Smooth muscle cell (in vitro differentiated cells): ENCODE results near the gene GAS2. TPM values are rescaled to one million over a fixed set of nuclear protein-coding genes. Genes with fewer than 3 reads are reported as not detected.

Experiments
- DNase-seq: peaks from one replicate; lab custom pipeline; 2025; ENCODE audit not compliant: unreplicated experiment; lab: John Stamatoyannopoulos, UW
- H2AFZ ChIP-seq: fragments of 200-600 bp; sonication (generic); 2 replicates; pipeline ENCODE4 v1.6.0; 2016; ENCODE audit warnings: antibody characterized with exemption, low read depth, mild to moderate bottlenecking
- H3F3A ChIP-seq: fragments of 200-600 bp; sonication (generic); 2 replicates; pipeline ENCODE4 v1.6.0; 2017; ENCODE audit warnings: antibody characterized with exemption, low read depth
- H3K27ac ChIP-seq: fragments of 200-600 bp; sonication (generic); 2 replicates; pipeline ENCODE4 v1.5.1; 2016; ENCODE audit warnings: low read depth, mild to moderate bottlenecking
- H3K27me3 ChIP-seq: fragments of 200-600 bp; sonication (generic); 2 replicates; pipeline ENCODE4 v1.6.1; 2016; ENCODE audit warnings: low read depth, mild to moderate bottlenecking
- H3K36me3 ChIP-seq: fragments of 200-600 bp; sonication (generic); 2 replicates; pipeline ENCODE4 v1.5.1; 2016; ENCODE audit warnings: low read depth
- H3K4me1 ChIP-seq: fragments of 200-600 bp; sonication (generic); 2 replicates; pipeline ENCODE4 v1.5.1; 2016; ENCODE audit warnings: low read depth
- H3K4me2 ChIP-seq: fragments of 200-600 bp; sonication (generic); 2 replicates; pipeline ENCODE4 v1.6.0; 2016; ENCODE audit warnings: mild to moderate bottlenecking
- H3K4me3 ChIP-seq: fragments of 200-600 bp; sonication (generic); 2 replicates; pipeline ENCODE4 v1.5.1; 2016; ENCODE audit warnings: mild to moderate bottlenecking
- H3K79me2 ChIP-seq: fragments of 200-600 bp; sonication (generic); 2 replicates; pipeline ENCODE4 v1.6.0; 2016; ENCODE audit warnings: low read depth, mild to moderate bottlenecking
- H3K9ac ChIP-seq: fragments of 200-600 bp; sonication (generic); 2 replicates; pipeline ENCODE4 v1.6.0; 2016; ENCODE audit warnings: low read depth
- H3K9me3 ChIP-seq: fragments of 200-600 bp; sonication (generic); replicated peaks from 2 replicates; pipeline ENCODE4 v1.5.1; 2016; ENCODE audit warnings: low read depth
- H4K20me1 ChIP-seq: fragments of 200-600 bp; sonication (generic); 2 replicates; pipeline ENCODE4 v1.6.0; 2016; ENCODE audit warnings: low read depth
- WGBS: methylation state at CpG from one replicate; pipeline ENCODE4 v1.1.7; 2016; ENCODE audit warnings: low lambda C conversion rate; 5-methylcytosine and 5-hydroxymethylcytosine counted together
- polyA plus RNA-seq: library from polyadenylated mRNA; unstranded; fragments of >200 nt; fragmentation: Nextera tagmentation; extraction: Ambion mirVana; gene quantifications from 2 replicates; pipeline ENCODE4 v1.2.1, GENCODE V29; 2016
- total RNA-seq: library from RNA; depleted of rRNA; stranded (reverse); fragments of >200 nt; gene quantifications from 2 replicates; pipeline ENCODE4 v1.2.3, GENCODE V29; 2014
- TF ChIP-seq, protein P1 (sequence below): fragments of 200-600 bp; sonication (generic); IDR thresholded peaks from 2 replicates; pipeline ENCODE4 v1.5.1; 2017; ENCODE audit warnings: borderline replicate concordance, mild to moderate bottlenecking, antibody characterized with exemption; ENCODE audit not compliant: insufficient read depth, poor library complexity, severe bottlenecking

The GAS2 gene
- total and polyA plus RNA-seq, 2 experiments from 2014 or later, result 0.31 to 1.3 TPM

DNA sequence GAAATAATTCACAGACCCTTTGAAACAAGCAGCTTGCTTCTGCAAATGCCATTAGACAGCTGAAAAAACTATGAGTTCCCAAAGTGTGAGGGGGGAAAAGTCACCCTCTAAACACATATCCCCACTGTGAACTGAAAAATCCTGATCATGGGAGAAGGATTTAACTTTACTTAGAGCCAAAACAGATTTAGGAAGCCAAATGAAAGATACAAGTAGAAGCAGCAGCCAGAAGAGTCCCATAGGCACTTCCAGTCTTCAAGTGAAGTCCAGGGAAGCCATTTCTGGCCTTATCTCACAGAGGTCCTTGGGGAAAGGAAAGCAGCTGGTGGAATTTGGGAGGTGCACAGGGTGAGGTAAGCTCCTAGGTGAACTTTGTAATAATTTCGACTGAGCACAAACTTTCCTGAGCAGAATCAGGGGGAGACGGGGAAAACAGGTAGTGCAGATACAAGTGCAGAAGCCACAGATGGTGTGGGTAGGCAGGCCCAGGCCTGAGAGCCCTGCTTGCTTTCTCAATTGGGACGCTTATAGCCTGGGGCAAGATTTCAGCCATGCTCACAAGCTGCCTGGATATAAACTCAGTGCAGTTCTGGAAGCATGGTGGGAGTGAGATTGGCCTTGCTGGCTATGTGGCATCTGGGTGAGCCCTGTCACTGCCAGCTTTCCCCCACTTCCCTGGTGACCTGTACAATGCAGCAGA lies 44.8 kb downstream of the GAS2 start:
- Histone ChIP-seq H3F3A (no peaks in the 10 kb centered on the region), H3K4me2 (no peak overlapping the region), H4K20me1 (no peaks in the 10 kb centered on the region), H3K4me1 (no peaks in the 10 kb centered on the region), H3K36me3 (no peaks in the 10 kb centered on the region), H3K27me3 (no peaks in the 10 kb centered on the region), H3K4me3 (no peak overlapping the region), H3K79me2 (no peaks in the 10 kb centered on the region), H3K9ac (no peak overlapping the region), H2AFZ (no peak overlapping the region), H3K27ac (no peak overlapping the region), H3K9me3 (no peaks in the 10 kb centered on the region)
- no peak for DNase-seq
- WGBS, result 64% methylated on average over 3 of the region's 3 CpGs
- TF ChIP-seq, protein P1, sequence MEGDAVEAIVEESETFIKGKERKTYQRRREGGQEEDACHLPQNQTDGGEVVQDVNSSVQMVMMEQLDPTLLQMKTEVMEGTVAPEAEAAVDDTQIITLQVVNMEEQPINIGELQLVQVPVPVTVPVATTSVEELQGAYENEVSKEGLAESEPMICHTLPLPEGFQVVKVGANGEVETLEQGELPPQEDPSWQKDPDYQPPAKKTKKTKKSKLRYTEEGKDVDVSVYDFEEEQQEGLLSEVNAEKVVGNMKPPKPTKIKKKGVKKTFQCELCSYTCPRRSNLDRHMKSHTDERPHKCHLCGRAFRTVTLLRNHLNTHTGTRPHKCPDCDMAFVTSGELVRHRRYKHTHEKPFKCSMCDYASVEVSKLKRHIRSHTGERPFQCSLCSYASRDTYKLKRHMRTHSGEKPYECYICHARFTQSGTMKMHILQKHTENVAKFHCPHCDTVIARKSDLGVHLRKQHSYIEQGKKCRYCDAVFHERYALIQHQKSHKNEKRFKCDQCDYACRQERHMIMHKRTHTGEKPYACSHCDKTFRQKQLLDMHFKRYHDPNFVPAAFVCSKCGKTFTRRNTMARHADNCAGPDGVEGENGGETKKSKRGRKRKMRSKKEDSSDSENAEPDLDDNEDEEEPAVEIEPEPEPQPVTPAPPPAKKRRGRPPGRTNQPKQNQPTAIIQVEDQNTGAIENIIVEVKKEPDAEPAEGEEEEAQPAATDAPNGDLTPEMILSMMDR, result no peak

DNA sequence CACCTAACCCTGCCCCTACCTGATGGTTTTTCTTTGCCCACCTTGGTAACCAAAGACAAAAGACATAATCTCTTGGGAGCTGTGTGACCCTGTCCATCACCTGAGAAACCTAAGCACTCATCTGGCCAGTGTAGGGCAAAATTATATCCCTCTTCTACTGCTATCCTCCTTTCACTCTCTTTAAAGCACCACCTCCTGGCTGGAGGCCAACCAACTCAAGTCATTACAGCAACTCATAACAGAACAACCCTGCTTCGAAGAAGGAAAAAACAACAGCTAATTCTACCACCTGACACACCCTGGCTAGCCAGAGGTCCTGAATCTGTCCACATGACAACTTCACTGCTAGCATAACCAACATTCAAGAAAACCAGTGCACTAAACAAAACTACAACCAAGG lies 45.5 kb downstream of the GAS2 start:
- Histone ChIP-seq H3F3A (no peaks in the 10 kb centered on the region), H4K20me1 (no peaks in the 10 kb centered on the region), H3K4me3 (no peak overlapping the region), H3K9me3 (no peaks in the 10 kb centered on the region), H2AFZ (no peak overlapping the region), H3K9ac (no peak overlapping the region), H3K79me2 (no peaks in the 10 kb centered on the region), H3K36me3 (no peaks in the 10 kb centered on the region), H3K27ac (no peak overlapping the region), H3K27me3 (no peaks in the 10 kb centered on the region), H3K4me2 (no peak overlapping the region), H3K4me1 (no peaks in the 10 kb centered on the region)
- TF ChIP-seq, protein P1, result no peak
- WGBS, result 76% methylated on average over 1 of the region's 1 CpG
- no peak for DNase-seq

DNA sequence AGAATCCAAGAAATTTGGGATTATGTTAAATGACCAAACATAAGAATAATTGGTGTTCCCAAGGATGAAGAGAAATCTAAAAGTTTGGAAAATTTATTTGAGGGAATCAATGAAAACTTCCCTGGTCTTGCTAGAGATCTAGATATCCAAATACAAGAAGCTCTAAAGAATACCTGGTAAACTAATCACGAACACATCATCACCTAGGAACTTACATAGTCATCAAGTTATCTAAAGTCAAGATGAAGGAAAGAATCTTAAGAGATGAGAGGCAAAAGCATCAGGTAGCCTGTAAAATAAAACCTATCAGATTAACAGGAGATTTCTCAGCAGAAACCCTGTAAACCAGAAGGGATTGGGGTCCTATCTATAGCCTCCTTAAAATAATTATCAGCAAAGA lies 46.9 kb downstream of the GAS2 start:
- Histone ChIP-seq H3K9me3 (no peaks in the 10 kb centered on the region), H3F3A (no peaks in the 10 kb centered on the region), H2AFZ (no peak overlapping the region), H3K4me1 (no peaks in the 10 kb centered on the region), H3K4me3 (no peak overlapping the region), H3K36me3 (no peaks in the 10 kb centered on the region), H4K20me1 (no peaks in the 10 kb centered on the region), H3K9ac (no peak overlapping the region), H3K79me2 (no peaks in the 10 kb centered on the region), H3K4me2 (no peak overlapping the region), H3K27ac (no peak overlapping the region), H3K27me3 (no peaks in the 10 kb centered on the region)
- no peak for DNase-seq
- TF ChIP-seq, protein P1, result no peak
- 86% methylated on average over 1 of the region's 1 CpG for WGBS

DNA sequence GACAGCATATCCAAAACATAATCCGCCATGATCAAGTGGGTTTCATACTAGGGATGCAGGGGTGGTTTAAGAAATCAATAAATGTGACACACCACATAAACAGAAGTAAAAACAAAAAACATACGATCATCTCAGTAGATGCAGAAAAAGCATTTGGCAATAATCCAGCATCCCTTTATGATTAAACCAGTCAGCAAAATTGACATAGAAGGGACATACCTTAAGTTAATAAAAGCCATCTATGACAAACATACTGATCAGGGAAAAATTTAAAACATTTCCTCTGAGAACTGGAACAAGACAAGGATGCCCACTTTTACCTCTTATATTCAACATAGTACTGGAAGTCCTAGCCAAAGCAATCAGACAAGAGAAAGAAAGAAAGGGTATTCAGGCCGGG lies 49.6 kb downstream of the GAS2 start:
- Histone ChIP-seq H3K27ac (no peak overlapping the region), H2AFZ (no peak overlapping the region), H3K4me2 (no peak overlapping the region), H3K79me2 (no peaks in the 10 kb centered on the region), H3K27me3 (no peaks in the 10 kb centered on the region), H3F3A (no peaks in the 10 kb centered on the region), H3K4me3 (no peak overlapping the region), H3K36me3 (no peaks in the 10 kb centered on the region), H4K20me1 (no peaks in the 10 kb centered on the region), H3K9ac (no peak overlapping the region), H3K9me3 (no peaks in the 10 kb centered on the region), H3K4me1 (no peaks in the 10 kb centered on the region)
- DNase-seq, result no peak
- TF ChIP-seq, protein P1, result no peak
- WGBS, result 90% methylated on average over 3 of the region's 3 CpGs
